Right ventricle myocardium superior (tissue), 1 donor: ENCODE results near the gene HFM1. TPM values are rescaled to one million over a fixed set of nuclear protein-coding genes. Genes with fewer than 3 reads are reported as not detected.

Source experiments
- ATAC-seq: fragments of 200-7000 bp; cut with Tn5 transposase; one replicate; pipeline ENCODE4 v1.9.1; 2020; ENCODE audit warnings: mild to moderate bottlenecking; ENCODE audit not compliant: poor library complexity
- DNase-seq: peaks from one replicate; pipeline ENCODE4 v3.0.0-alpha.2; 2020
- intact Hi-C: fragments of 100-400 bp; cut with DNase I; formaldehyde crosslinking; loops from one replicate; pipeline ENCODE4 v1.11.2; 2022
- total RNA-seq: library from RNA; stranded (reverse); fragmentation: NEBNext Ultra II Directional; extraction: Animal tissue kit (Norgen Biotek cat#: 25700); gene quantifications from one replicate; pipeline ENCODE4 v1.2.1, GENCODE V29; 2021
- donor health status: DM: no; HTN: yes; CAD: no; lungs with severe emphysema.

The HFM1 gene
- total RNA-seq, 1 donor from 2014 or later, result 2.1 TPM

DNA sequence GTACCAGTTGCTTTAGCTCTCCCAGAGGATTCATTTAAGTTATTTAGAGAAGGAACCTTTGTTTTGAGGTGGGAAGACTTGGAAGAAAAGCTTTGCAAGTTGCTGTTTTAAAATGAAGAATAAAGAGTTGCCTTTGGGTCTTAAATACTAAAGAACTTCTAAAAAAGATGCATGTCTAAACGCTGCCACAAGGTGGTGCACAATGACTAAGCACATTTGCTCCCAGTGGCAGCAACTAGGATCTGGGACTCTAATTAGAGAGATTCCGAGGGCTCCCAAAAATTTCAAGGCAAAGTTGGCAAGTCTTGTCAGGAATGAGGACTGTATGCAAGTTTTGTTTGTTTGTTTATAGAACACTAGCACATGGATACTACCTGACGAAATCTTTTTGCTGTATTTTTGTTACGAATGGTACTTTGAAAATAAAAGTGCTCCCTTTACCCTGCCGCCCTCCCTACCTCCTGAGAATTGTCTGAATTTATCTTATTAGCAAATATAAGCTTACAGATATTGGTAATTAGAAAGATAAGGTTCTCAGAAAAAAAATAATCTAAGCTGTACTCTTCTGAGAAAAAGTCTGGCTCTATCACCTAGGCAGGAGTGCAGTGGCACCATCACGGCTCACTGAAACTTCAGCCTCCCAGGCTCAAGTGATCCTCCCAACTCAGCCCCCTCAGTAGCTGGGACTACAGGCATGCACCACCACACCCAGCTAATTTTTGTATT, 121.8 kb downstream of the HFM1 start:
- ATAC-seq, result peak; percentile 91
- DNase-seq, result no peak
- intact Hi-C loops, result loop anchor here (5.0 to 10.0 kb wide), 3 partner anchors 119 to 644 kb away; partner anchors contain the start of gene HFM1

DNA sequence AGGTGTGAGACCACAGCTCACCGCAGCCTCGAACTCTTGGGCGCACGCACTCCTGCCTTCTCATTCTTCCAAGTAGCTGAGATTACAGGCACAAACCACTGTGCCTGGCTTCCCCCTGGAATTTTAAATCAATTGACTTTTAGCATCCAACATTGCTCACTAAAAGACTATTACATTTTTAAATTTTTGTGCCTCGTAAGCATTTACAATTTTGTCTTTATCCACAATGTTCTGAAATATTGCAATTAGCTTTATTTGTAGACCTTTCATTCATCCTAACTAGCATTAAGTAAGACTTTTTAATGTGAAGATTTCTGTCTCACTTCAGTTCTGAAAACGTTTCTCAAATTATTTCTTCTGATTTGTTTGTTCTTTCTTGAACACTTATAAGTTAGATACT, 122.9 kb downstream of the HFM1 start:
- DNase-seq (no peak), ATAC-seq (no peak)

DNA sequence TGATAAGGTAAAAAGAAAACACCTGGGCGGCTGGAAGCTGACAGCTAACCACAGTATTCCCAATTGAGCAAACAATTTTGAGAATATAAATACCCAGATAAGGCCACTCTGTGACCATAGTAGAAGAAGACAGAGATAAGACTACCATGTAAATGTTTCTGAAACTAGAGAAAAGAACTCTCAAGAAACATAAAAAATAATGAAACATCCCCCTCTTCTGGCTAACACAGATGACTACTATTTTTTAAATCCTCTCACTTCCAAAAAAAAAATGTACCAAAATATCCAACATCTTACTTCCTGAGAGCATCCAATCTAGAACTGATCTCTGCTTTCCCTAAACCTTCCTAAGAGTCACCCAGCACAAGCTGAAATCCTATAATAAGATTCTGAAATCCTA, 125.9 kb downstream of the HFM1 start:
- DNase-seq, result no peak
- intact Hi-C loops, result no loop called here
- no peak for ATAC-seq

More for the DNA sequence above, 122.9 kb downstream of the HFM1 start:
- intact Hi-C loops, result loop anchor here (5.0 to 10.0 kb wide), 3 partner anchors 121 to 646 kb away; partner anchors contain the start of gene HFM1

DNA sequence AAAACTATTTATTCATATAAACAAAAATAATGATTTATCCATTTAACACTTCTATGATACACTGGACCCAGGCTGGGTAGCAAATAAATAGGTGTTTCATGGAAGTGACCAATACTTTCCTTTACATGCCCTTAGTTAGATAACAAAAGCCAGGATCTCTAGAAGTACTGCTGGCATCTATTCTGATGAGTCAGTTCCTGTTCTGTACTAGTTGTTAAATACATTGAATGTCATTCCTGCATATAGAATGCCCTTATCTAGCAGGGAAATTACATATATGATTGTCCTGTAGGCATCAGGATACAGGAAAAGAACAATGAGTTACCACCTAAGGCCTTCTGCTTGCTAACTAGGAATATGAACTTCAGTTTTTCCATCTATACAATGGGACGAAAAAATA, 130.8 kb downstream of the HFM1 start:
- ATAC-seq (no peak), DNase-seq (no peak)
- intact Hi-C loops, result no loop called here

DNA sequence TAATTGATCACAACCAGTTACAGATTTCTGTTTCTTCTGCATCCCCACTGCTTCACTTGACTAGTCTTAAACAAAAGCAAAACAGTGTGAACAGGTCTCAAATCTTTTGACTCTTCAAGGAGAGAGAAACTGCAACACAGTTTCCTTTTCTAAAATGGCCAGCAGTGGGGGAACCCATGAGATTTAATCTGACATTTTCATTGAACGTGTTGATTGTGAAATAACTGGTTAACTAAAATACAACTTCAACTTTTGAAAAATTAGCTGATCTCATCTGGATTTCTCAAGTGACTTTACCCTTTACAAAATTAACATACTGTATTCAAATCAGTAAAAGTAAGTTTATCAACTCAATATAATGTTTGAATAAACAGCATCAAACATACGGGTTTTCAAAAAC, 143.0 kb downstream of the HFM1 start:
- intact Hi-C loops, result no loop called here
- ATAC-seq, result no peak
- no peak for DNase-seq

DNA sequence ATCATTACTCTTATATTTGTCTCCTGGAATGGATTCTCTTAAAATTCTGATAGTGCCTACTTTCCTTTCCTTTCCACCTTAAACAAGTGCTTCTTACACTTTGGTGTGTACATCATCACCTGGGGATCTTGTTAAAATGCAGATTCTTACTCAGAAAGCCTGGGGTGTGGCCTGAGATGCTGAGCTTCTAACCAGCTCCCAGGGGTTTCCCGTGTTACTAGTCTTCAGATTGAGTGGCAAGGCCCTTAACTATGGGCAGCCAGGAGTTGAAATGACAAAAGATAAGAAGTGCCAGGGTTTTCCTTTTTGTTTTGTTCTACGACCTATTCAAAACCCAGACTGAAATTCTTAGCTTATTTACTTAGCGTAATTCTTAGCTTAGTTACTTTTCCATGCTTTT, 159.2 kb downstream of the HFM1 start:
- intact Hi-C loops, result no loop called here
- ATAC-seq, result no peak
- DNase-seq, result no peak

DNA sequence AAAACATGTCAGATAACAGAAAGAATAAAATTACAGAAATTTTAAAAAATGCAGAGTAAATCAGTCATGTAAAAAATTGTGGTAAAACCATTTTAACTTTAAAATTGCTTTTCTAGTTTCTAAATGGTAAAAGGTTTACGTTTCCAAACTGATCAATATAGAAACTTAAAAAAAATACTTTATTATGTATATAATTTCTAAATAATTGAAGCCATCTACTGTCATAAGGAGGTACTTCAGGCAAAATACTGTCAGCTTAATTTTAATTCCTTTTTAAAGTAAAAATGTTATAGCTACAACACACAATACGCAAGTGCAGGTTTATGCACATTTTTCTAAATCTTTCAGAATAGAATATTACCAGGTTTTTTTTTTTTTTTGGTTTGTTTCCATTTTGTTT, 159.9 kb downstream of the HFM1 start:
- DNase-seq (no peak), ATAC-seq (no peak)
- intact Hi-C loops, result no loop called here

DNA sequence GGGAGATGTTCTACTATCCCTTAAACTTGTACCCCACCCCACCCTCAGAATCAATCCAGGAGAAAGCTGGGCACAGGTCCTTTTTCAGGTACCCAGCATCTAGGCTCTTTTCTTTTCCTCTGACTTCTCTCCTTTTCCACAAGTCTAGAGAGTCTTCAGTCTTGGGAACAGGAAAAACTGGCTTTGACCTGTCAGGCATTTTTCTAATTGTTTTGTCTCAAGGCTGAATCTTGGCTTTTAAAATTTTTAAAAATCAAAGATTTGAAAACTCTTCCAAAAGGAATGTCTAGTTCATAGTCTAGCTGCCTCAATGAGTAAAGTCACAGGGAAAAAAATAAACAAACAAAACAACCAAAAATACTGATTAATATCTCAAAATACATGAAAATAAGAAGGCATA, 161.5 kb downstream of the HFM1 start:
- ATAC-seq, result no peak
- intact Hi-C loops, result no loop called here
- no peak for DNase-seq

DNA sequence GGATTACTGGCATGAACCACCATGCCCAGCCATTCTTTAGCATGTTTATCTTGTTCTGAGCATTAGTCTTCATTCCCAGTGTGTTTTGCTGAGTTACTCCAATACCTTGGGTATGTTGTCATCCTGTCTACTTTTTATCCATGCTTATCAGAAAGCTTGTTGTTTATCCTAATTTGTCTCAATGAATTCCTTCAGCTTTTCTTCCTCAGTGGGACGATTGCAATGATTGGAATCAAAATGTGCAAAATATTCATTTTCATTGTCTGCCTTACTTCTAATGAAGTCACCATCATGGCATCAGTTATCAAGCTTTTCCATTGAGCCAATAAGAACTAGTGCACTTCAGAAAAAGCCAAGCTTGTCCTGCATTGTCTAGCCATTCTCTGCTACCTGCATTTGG, 170.5 kb downstream of the HFM1 start:
- DNase-seq, result no peak
- intact Hi-C loops, result no loop called here
- no peak for ATAC-seq

DNA sequence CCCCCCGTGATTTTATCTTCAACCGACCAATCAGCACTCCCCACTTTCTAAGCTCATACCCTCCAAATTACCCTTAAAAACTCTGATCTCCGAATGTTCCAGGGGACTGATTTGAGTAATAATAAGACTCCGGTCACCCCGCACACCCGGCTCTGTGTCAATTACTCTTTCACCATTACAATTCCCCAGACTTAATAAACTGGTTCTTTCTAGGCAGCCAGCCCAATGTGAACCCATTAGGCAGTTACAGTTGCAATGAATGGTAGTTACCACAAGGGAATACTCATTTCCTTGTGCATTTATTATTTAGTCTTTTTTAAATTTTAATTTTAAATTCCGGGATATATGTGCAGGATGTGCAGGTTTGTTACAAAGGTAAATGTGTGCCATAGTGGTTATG, 177.9 kb downstream of the HFM1 start:
- DNase-seq, result no peak
- intact Hi-C loops, result no loop called here
- no peak for ATAC-seq

DNA sequence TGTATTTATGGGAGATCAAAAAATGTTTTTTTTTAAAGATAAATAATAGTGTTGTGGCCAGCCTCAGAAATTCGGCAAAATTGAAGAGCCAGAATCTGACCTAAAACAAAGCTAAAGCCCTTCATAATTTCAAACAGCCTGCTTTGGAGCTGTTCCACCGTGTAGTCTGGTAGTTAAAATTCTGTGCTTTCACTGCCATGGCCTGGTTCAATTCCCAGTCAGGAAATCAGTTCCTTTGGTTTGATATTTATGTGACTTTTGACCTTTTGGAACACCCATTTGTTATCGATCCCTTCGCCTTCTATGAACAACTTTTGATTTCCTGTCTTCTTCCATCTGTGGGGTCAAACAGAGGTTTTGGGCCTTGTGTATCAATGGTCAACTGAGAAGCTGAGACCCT, 179.8 kb downstream of the HFM1 start:
- DNase-seq (no peak), ATAC-seq (no peak)
- intact Hi-C loops, result no loop called here

DNA sequence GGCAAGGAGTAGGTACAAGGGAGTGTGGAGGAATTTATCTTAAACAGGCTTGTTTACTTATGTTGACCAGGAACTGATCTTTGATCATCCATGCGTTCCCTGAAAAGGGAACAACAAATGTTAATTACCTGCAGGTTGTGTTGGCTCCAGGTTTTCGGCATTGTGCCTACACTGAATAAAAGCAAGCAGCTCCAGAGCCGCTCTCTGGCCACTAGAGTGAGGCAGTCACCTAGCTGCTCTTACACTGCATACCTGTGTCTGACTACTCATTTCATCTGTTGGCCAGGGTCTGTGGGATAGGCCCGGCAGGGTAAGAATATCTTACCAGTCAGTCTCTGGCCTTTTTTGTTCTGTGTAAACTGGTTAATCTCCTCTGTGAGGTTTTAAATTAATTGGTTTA, 183.6 kb downstream of the HFM1 start:
- intact Hi-C loops, result no loop called here

DNA sequence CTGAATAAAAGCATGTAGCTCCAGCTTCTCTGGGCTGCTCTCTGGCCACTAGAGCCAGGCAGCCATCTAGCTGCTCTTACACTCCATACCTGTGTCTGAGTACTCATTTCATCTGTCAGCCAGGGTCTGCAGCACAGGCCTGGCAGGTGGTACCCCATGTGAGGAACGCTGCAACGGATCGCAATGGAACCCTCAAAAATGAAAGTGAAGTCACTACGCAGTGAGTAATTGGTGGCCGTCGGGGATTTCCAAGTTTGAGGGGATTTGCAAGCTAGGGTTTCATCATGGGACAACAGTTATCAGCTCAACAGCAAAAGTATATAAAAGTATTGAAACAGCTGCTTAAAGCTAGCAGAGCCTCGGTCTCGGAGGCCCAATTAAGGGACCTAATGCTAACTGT, 186.7 kb downstream of the HFM1 start:
- intact Hi-C loops, result no loop called here
- ATAC-seq (no peak), DNase-seq (no peak)

More for the DNA sequence above, 183.6 kb downstream of the HFM1 start:
- ATAC-seq, result no peak
- DNase-seq, result no peak

Other genes with a start within 250 kb of the HFM1 start
- gene CDC7, start 96.0 kb upstream of the HFM1 start, total RNA-seq, result 0.89 TPM